ENCODE results near the gene GOLIM4. TPM values are rescaled to one million over a fixed set of nuclear protein-coding genes. Genes with fewer than 3 reads are reported as not detected.
"Not testable (repeated sequence)": the region's sequence is repeated elsewhere in the genome, so short reads cannot be mapped to it uniquely, and the experiment has no call there.

The GOLIM4 gene
- total RNA-seq, 1 experiment from 2014 or later: 12.2 TPM

- no peaks in the 10 kb centered on the region for H3K9me3 ChIP-seq (ENCODE audit: low read depth, low read length, poor library complexity, severe bottlenecking)
- ChIA-PET POLR2A (ENCODE audit: low non-redundant PET) (no interaction called here), CTCF (no interaction called here)
- H3K36me3 ChIP-seq (ENCODE audit: insufficient read depth, low read length, poor library complexity, severe bottlenecking): no peaks in the 10 kb centered on the region
- BruUV-seq (replicated peaks): no TSS peak
- H3K4me1 ChIP-seq (ENCODE audit: insufficient read depth, low read length, poor library complexity, severe bottlenecking): no peaks in the 10 kb centered on the region
- DNase-seq (ENCODE audit: low spot score): no peak
- H3K27me3 ChIP-seq (replicated peaks; ENCODE audit: insufficient read depth, low read depth, low read length, poor library complexity): peaks cover 13% of the 10 kb centered on the region
- intact Hi-C loops (cut with micrococcal nuclease; ENCODE audit: unreplicated experiment): no loop called here
- H3K4me3 ChIP-seq (ENCODE audit: low read depth, low read length, poor library complexity, severe bottlenecking): no peak overlapping the region
- no peak overlapping the region for H3K27ac ChIP-seq (ENCODE audit: low read depth, low read length, poor library complexity, severe bottlenecking)
- no peak for TF ChIP-seq EZH2 (IDR thresholded peaks at IDR 0.05; ENCODE audit: borderline replicate concordance, low read depth, low read length, poor library complexity, severe bottlenecking)
- TF ChIP-seq, protein P1, sequence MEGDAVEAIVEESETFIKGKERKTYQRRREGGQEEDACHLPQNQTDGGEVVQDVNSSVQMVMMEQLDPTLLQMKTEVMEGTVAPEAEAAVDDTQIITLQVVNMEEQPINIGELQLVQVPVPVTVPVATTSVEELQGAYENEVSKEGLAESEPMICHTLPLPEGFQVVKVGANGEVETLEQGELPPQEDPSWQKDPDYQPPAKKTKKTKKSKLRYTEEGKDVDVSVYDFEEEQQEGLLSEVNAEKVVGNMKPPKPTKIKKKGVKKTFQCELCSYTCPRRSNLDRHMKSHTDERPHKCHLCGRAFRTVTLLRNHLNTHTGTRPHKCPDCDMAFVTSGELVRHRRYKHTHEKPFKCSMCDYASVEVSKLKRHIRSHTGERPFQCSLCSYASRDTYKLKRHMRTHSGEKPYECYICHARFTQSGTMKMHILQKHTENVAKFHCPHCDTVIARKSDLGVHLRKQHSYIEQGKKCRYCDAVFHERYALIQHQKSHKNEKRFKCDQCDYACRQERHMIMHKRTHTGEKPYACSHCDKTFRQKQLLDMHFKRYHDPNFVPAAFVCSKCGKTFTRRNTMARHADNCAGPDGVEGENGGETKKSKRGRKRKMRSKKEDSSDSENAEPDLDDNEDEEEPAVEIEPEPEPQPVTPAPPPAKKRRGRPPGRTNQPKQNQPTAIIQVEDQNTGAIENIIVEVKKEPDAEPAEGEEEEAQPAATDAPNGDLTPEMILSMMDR (conservative IDR thresholded peaks at IDR 0.05; ENCODE audit: low read depth, low read length): no peak
These were observed 42.7 kb upstream of the GOLIM4 start for GRCh38 chr3:168138421-168138820.

DNA sequence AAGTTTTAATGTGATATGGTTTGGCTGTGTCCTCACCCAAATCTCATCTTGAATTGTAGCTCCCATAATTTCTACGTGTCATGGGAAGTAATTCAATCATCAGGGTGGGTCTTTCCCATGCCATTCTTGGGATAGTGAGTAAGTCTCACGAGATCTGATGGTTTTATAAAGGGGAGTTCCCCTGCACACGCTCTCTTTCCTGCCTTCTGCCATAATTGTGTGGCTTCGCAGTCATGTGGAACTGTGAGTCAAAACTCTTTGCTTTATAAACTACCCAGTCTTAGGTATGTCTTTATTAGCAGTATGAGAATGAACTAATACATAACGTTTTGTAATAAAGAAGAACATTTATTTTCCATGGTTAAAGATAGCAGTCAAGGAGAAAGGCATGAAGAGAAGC, 39.2 kb upstream of the GOLIM4 start:
- BruUV-seq (replicated peaks): no TSS peak
- POLR2A ChIA-PET (ENCODE audit: low non-redundant PET): no interaction called here
- no peaks in the 10 kb centered on the region for H3K36me3 ChIP-seq (ENCODE audit: insufficient read depth, low read length, poor library complexity, severe bottlenecking)
- no peak overlapping the region for H3K4me3 ChIP-seq (ENCODE audit: low read depth, low read length, poor library complexity, severe bottlenecking)
- H3K9me3 ChIP-seq (ENCODE audit: low read depth, low read length, poor library complexity, severe bottlenecking): no peaks in the 10 kb centered on the region
- peaks cover 13% of the 10 kb centered on the region for H3K27me3 ChIP-seq (replicated peaks; ENCODE audit: insufficient read depth, low read depth, low read length, poor library complexity)
- H3K27ac ChIP-seq (ENCODE audit: low read depth, low read length, poor library complexity, severe bottlenecking): no peak overlapping the region
- no peak for TF ChIP-seq EZH2 (IDR thresholded peaks at IDR 0.05; ENCODE audit: borderline replicate concordance, low read depth, low read length, poor library complexity, severe bottlenecking)
- TF ChIP-seq, protein P1 (conservative IDR thresholded peaks at IDR 0.05; ENCODE audit: low read depth, low read length): no peak
- intact Hi-C loops (cut with micrococcal nuclease; ENCODE audit: unreplicated experiment): no loop called here
- H3K4me1 ChIP-seq (ENCODE audit: insufficient read depth, low read length, poor library complexity, severe bottlenecking): no peaks in the 10 kb centered on the region
- no peak for DNase-seq (ENCODE audit: low spot score)
- CTCF ChIA-PET: interaction anchor here (0.6 kb wide), 1 partner anchor 30 kb away, joined by 3 read pairs; no protein-coding TSS in a partner anchor

DNA sequence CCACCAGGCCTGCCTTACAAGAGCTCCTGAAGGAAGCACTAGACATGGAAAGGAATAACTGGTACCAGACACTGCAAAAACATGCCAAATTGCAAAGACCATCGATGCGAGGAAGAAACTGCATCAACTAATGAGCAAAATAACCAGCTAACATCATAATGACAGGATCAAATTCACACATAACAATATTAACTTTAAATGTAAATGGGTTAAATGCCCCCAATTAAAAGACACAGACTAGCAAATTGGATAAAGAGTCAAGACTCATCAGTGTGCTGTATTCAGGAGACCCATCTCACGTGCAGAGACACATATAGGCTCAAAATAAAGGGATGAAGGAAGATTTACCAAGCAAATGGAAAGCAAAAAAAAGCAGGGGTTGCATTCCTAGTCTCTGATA, 34.5 kb upstream of the GOLIM4 start:
- BruUV-seq (replicated peaks); H3K4me1 ChIP-seq (ENCODE audit: insufficient read depth, low read length, poor library complexity, severe bottlenecking); CTCF ChIA-PET; H3K27ac ChIP-seq (ENCODE audit: low read depth, low read length, poor library complexity, severe bottlenecking); H3K4me3 ChIP-seq (ENCODE audit: low read depth, low read length, poor library complexity, severe bottlenecking); intact Hi-C loops (cut with micrococcal nuclease; ENCODE audit: unreplicated experiment); H3K9me3 ChIP-seq (ENCODE audit: low read depth, low read length, poor library complexity, severe bottlenecking); H3K36me3 ChIP-seq (ENCODE audit: insufficient read depth, low read length, poor library complexity, severe bottlenecking); DNase-seq (ENCODE audit: low spot score); POLR2A ChIA-PET (ENCODE audit: low non-redundant PET); H3K27me3 ChIP-seq (replicated peaks; ENCODE audit: insufficient read depth, low read depth, low read length, poor library complexity): not testable (repeated sequence)

DNA sequence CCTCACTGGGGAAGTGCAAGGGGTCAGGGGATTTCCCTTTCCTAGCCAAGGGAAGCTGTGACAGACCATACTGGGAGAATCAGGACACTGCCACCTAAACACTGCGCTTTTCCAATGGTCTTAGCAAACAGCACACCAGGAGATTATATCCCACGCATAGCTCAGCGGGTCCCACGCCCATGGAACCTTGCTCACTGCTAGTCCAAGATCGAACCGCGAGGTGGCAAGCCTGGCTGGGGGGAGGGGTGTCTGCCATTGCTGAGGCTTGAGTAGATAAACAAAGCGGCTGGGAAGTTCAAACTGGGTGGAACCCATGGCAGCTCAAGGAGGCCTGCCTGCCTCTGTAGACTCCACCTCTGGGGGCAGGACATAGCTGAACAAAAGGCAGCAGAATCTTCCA, 32.7 kb upstream of the GOLIM4 start:
- DNase-seq (ENCODE audit: low spot score); CTCF ChIA-PET; H3K36me3 ChIP-seq (ENCODE audit: insufficient read depth, low read length, poor library complexity, severe bottlenecking); H3K9me3 ChIP-seq (ENCODE audit: low read depth, low read length, poor library complexity, severe bottlenecking); H3K4me3 ChIP-seq (ENCODE audit: low read depth, low read length, poor library complexity, severe bottlenecking); H3K4me1 ChIP-seq (ENCODE audit: insufficient read depth, low read length, poor library complexity, severe bottlenecking); BruUV-seq (replicated peaks); H3K27ac ChIP-seq (ENCODE audit: low read depth, low read length, poor library complexity, severe bottlenecking); H3K27me3 ChIP-seq (replicated peaks; ENCODE audit: insufficient read depth, low read depth, low read length, poor library complexity); intact Hi-C loops (cut with micrococcal nuclease; ENCODE audit: unreplicated experiment); POLR2A ChIA-PET (ENCODE audit: low non-redundant PET): not testable (repeated sequence)

Data from A673 (cell line).